Measurements from ENCODE around the gene SLN. TPM values are rescaled to one million over a fixed set of nuclear protein-coding genes. Genes with fewer than 3 reads are reported as not detected.

Gene SLN
- total RNA-seq, 1 experiment from 2014 or later, result not detected

- H3K79me2 ChIP-seq (ENCODE audit: insufficient read depth, low read length), result no peaks in the 10 kb centered on the region
- H4K91ac ChIP-seq (ENCODE audit: insufficient read length, low read depth, low read length), result no peak overlapping the region
- Mint-ChIP-seq H3K4me3 (no peak overlapping the region), H3K27ac (no peak overlapping the region), H3K9me3 (peaks cover 0 to 4% of the 10 kb centered on the region in 2 experiments; a peak in 2 of 5 replicates), H3K27me3 (ENCODE audit: low read depth) (peaks cover 11% of the 10 kb centered on the region), H3K36me3 (ENCODE audit: insufficient read depth in 1 of 3, low read depth in 3 of 3) (no peaks in the 10 kb centered on the region; a peak in 2 of 7 replicates), H3K4me1 (peaks cover 23 to 27% of the 10 kb centered on the region in 2 experiments)
- H2BK15ac ChIP-seq (ENCODE audit: low read depth, low read length), result no peak overlapping the region
- H3K4ac ChIP-seq (ENCODE audit: low read depth, low read length), result no peak overlapping the region
- TF ChIP-seq CTCF (conservative IDR thresholded peaks at IDR 0.05), result no peak
- no peak overlapping the region for H3K4me2 ChIP-seq (ENCODE audit: insufficient read depth, insufficient read length, low read length)
- WGBS (ENCODE audit: extremely low coverage, insufficient read length, low lambda C conversion rate), result no CpG with 5 or more reads among the region's 1 CpG
- H4K20me1 ChIP-seq (ENCODE audit: control insufficient read depth, insufficient read depth, insufficient read length), result no peaks in the 10 kb centered on the region
- no peak overlapping the region for H3K23ac ChIP-seq (ENCODE audit: insufficient read length, low read depth, low read length)
- no peak overlapping the region for H3K14ac ChIP-seq (ENCODE audit: insufficient read depth, low read length)
- H2AFZ ChIP-seq (ENCODE audit: low read length), result no peak overlapping the region
- H2BK20ac ChIP-seq (ENCODE audit: low read depth, low read length, poor library complexity, severe bottlenecking), result no peak overlapping the region
- H3T11ph ChIP-seq (ENCODE audit: low read length), result no peak overlapping the region
- H2BK120ac ChIP-seq (ENCODE audit: low read depth, low read length, poor library complexity, severe bottlenecking), result no peak overlapping the region
- no peaks in the 10 kb centered on the region for H3K27me3 ChIP-seq (ENCODE audit: insufficient read depth, low read length)
- H3K27ac ChIP-seq (ENCODE audit: insufficient read length, low read depth, low read length), result no peak overlapping the region
- H2BK12ac ChIP-seq (ENCODE audit: insufficient read length, low read depth, low read length), result no peak overlapping the region
- no peaks in the 10 kb centered on the region for H3K9me3 ChIP-seq (ENCODE audit: control insufficient read depth, low read depth, low read length)
- no peak overlapping the region for H2BK5ac ChIP-seq (ENCODE audit: insufficient read length, low read length)
- no peaks in the 10 kb centered on the region for H3K79me1 ChIP-seq (ENCODE audit: insufficient read depth, low read depth, low read length, poor library complexity, severe bottlenecking)
- no peak overlapping the region for H3K18ac ChIP-seq (ENCODE audit: insufficient read length, low read depth, low read length)
- H3K56ac ChIP-seq (ENCODE audit: insufficient read length, low read depth, low read length), result no peak overlapping the region
- no peak for DNase-seq
- H3K4me1 ChIP-seq (ENCODE audit: insufficient read depth, low read length), result peaks cover 10% of the 10 kb centered on the region; the same call in 1 of the 2 replicates
- H3K9ac ChIP-seq (ENCODE audit: extremely low read depth, insufficient read length, low read length), result no peak overlapping the region
- H2AK5ac ChIP-seq (ENCODE audit: insufficient read length, low read length), result no peak overlapping the region
- no peak overlapping the region for H4K8ac ChIP-seq (replicated peaks; ENCODE audit: insufficient read length, low read depth, low read length)
- no peaks in the 10 kb centered on the region for H3K23me2 ChIP-seq (ENCODE audit: insufficient read length, low read depth, low read length, poor library complexity, severe bottlenecking)
- no peak overlapping the region for H4K5ac ChIP-seq (ENCODE audit: insufficient read length, low read depth, low read length)
Measured at GRCh38 chr11:107710301-107710700, 1.6 kb downstream of the SLN start.
